Measurements from ENCODE around the gene CBX6. TPM values are rescaled to one million over a fixed set of nuclear protein-coding genes. Genes with fewer than 3 reads are reported as not detected.

CBX6 gene
- total and polyA plus RNA-seq, 3 donors from 2014 or later = 18.7 to 33.1 (median 30.1) TPM

GRCh38 chr22:38841211-38841610 lies 30.8 kb downstream of the CBX6 start:
- H3K9me3 ChIP-seq = no peaks in the 10 kb centered on the region
- 56% methylated on average over 7 of the region's 7 CpGs for WGBS, 2 donors
- H3K27me3 ChIP-seq = no peaks in the 10 kb centered on the region
- no peak for TF ChIP-seq POLR2A (IDR thresholded peaks at IDR 0.05)
- no peaks in the 10 kb centered on the region for H3K36me3 ChIP-seq (ENCODE audit: low read depth, missing control alignments)
- no peak overlapping the region for H3K4me3 ChIP-seq
- intact Hi-C loops (cut with DNase I; ENCODE audit: low total_unique reads) = no loop called here
- H3K27ac ChIP-seq = no peak overlapping the region
- H3K4me1 ChIP-seq = peaks cover 3% of the 10 kb centered on the region
- DNase-seq = no peak

GRCh38 chr22:38840129-38840528 lies 31.9 kb downstream of the CBX6 start:
- Histone ChIP-seq H3K27ac (no peak overlapping the region), H3K9me3 (no peaks in the 10 kb centered on the region), H3K4me3 (no peak overlapping the region), H3K27me3 (no peaks in the 10 kb centered on the region), H3K36me3 (ENCODE audit: low read depth, missing control alignments) (no peaks in the 10 kb centered on the region), H3K4me1 (peaks cover 3% of the 10 kb centered on the region)
- DNase-seq = no peak
- no peak for TF ChIP-seq POLR2A (IDR thresholded peaks at IDR 0.05)
- TF ChIP-seq, protein P1, sequence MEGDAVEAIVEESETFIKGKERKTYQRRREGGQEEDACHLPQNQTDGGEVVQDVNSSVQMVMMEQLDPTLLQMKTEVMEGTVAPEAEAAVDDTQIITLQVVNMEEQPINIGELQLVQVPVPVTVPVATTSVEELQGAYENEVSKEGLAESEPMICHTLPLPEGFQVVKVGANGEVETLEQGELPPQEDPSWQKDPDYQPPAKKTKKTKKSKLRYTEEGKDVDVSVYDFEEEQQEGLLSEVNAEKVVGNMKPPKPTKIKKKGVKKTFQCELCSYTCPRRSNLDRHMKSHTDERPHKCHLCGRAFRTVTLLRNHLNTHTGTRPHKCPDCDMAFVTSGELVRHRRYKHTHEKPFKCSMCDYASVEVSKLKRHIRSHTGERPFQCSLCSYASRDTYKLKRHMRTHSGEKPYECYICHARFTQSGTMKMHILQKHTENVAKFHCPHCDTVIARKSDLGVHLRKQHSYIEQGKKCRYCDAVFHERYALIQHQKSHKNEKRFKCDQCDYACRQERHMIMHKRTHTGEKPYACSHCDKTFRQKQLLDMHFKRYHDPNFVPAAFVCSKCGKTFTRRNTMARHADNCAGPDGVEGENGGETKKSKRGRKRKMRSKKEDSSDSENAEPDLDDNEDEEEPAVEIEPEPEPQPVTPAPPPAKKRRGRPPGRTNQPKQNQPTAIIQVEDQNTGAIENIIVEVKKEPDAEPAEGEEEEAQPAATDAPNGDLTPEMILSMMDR (IDR thresholded peaks at IDR 0.05) = no peak
- 88 to 95% methylated on average over 3 of the region's 3 CpGs for WGBS, 2 donors
- intact Hi-C loops (cut with DNase I; ENCODE audit: low total_unique reads) = no loop called here

DNA sequence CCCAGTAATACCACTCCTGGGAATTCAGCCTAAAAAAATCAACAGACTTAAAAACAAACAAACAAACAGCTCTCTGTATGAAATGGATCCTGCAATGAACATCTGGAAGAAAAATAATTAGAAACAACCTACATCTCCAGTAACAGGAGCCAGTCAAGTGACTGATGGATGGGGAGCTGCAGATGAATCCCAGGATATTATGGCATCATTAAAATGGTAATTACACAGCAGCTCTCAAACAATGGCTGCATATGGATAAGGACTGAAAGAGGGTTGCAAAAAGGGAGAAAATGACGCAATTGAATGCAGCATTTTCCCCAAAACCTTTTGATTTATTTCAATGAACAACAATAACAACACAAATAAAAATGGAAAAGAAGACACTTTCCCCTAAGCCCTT lies 32.3 kb downstream of the CBX6 start:
- no peaks in the 10 kb centered on the region for H3K36me3 ChIP-seq (ENCODE audit: low read depth, missing control alignments)
- no peak overlapping the region for H3K27ac ChIP-seq
- intact Hi-C loops (cut with DNase I; ENCODE audit: low total_unique reads) = no loop called here
- no peaks in the 10 kb centered on the region for H3K9me3 ChIP-seq
- no peaks in the 10 kb centered on the region for H3K27me3 ChIP-seq
- 97 to 100% methylated on average over 1 of the region's 1 CpG for WGBS, 2 donors
- DNase-seq = no peak
- TF ChIP-seq POLR2A (IDR thresholded peaks at IDR 0.05) = no peak
- TF ChIP-seq, protein P1 (IDR thresholded peaks at IDR 0.05) = no peak
- H3K4me3 ChIP-seq = no peak overlapping the region
- H3K4me1 ChIP-seq = peaks cover 3% of the 10 kb centered on the region

- no peaks in the 10 kb centered on the region for H3K4me1 ChIP-seq
- 87 to 89% methylated on average over 6 of the region's 6 CpGs for WGBS, 2 donors
- intact Hi-C loops (cut with DNase I; ENCODE audit: low total_unique reads) = no loop called here
- no peak overlapping the region for H3K4me3 ChIP-seq
- DNase-seq = no peak
- H3K27me3 ChIP-seq = no peaks in the 10 kb centered on the region
- no peaks in the 10 kb centered on the region for H3K9me3 ChIP-seq
- TF ChIP-seq POLR2A (IDR thresholded peaks at IDR 0.05) = no peak
- TF ChIP-seq, protein P1 (IDR thresholded peaks at IDR 0.05) = no peak
- H3K36me3 ChIP-seq (ENCODE audit: low read depth, missing control alignments) = no peaks in the 10 kb centered on the region
- H3K27ac ChIP-seq = no peak overlapping the region
Measured at GRCh38 chr22:38837414-38837928, 34.5 kb downstream of the CBX6 start.

- WGBS, 2 donors = 85 to 89% methylated on average over 19 of the region's 19 CpGs
- H3K27ac ChIP-seq = no peak overlapping the region
- no peak for TF ChIP-seq POLR2A (IDR thresholded peaks at IDR 0.05)
- TF ChIP-seq, protein P1 (IDR thresholded peaks at IDR 0.05) = no peak
- no peaks in the 10 kb centered on the region for H3K9me3 ChIP-seq
- H3K4me1 ChIP-seq = no peaks in the 10 kb centered on the region
- intact Hi-C loops (cut with DNase I; ENCODE audit: low total_unique reads) = no loop called here
- no peak overlapping the region for H3K4me3 ChIP-seq
- no peaks in the 10 kb centered on the region for H3K36me3 ChIP-seq (ENCODE audit: low read depth, missing control alignments)
- DNase-seq = no peak
- no peaks in the 10 kb centered on the region for H3K27me3 ChIP-seq
Measured at GRCh38 chr22:38835888-38836301, 36.1 kb downstream of the CBX6 start.
